GM19395 (cell line): Measurements from ENCODE around the gene CNOT3.
"Not testable (repeated sequence)": the region's sequence is repeated elsewhere in the genome, so short reads cannot be mapped to it uniquely, and the experiment has no call there.

Experiments
- ATAC-seq: cut with Tn5 transposase; IDR thresholded peaks from one replicate; pipeline ENCODE4 v1.9.1; 2021; ENCODE audit warnings: mild to moderate bottlenecking, moderate library complexity; ENCODE audit not compliant: unreplicated experiment

Gene CNOT3

DNA sequence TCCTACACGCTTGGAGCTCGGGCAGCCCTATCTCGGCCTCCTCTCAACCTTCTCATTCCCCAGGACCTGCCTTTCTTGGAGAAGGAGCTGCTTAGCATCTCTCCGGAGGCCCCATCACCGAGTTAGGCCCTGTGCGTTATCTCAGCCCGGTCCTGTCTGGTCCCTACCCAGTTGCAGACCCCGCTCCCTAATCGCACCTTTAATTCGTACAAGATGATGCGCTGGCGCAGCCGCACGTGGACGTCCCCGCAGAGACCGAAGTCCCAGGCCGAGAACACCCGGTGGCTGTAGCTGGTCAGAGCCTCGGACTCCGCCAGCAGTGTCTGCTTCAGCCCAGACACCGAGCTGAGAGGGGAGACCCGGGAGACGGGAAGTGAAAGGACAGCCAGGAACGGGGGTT is 27.7 kb downstream of the CNOT3 start:
- ATAC-seq, result no peak

DNA sequence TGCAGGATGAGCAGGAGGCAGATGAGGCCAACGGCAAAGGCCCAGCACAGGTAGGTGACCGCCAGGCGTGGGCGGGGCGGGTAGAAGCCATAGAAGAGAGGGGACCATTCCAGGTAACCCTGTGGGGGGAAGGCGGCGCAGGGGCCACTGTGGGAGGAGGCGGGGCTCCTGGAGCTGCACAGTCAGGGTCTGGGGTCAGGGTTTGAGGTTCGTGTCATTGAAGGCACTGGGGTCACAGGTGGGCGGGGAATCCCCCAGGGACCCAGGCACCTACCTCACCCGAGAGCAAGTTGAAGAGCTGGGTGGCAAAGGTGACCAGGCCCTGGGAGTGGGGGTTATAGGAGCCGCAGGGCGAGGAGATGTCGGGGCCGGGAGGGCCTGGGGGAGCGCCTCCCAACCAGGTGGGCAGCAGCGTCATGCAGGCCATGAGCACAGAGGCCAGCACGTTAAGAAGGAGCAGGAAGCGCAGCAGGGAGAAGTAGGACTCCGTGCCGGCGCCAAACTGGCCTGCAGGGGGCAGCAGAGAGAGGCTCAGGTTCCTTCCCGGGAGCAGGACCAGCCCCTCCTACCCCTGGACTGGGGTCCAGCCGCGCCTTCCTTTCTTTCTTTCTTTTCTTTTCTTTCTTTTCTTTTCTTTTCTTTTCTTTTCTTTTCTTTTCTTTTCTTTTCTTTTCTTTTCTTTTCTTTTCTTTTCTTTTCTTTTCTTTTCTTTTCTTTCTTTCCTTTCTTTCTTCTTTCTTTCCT is 30.8 kb downstream of the CNOT3 start:
- peak; percentile 54 for ATAC-seq

- no peak for ATAC-seq
Measured at GRCh38 chr19:54169149-54169740, 31.7 kb downstream of the CNOT3 start.

DNA sequence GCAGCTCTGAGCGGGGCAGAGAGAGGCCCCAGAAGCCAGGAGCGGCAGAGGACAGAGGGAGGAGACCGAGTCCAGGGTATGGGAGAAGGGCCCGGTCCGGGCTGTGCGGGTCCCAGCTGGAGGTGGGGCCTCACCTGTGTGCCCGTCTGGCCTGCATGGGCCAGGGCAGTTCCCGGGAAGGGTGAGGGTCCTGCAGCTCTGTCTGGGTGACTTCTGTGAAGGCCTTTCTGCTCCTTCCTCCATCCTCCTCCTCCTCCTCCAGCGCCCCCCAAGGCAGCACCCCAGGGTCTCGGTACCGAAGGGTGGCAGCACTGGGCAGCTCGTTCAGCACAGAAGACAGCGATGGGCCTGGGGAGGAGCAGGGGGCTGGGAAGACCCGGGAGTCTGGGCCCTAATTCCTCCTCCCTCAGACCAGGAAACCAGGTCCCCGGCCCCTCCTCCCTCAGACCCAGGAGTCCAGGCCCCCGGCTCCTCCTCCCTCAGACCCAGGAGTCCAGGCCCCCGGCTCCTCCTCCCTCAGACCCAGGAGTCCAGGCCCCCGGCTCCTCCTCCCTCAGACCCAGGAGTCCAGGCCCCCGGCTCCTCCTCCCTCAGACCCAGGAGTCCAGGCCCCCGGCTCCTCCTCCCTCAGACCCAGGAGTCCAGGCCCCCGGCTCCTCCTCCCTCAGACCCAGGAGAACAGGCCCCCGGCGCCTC is 34.3 kb downstream of the CNOT3 start:
- not testable (repeated sequence) for ATAC-seq

- no peak for ATAC-seq
Measured at GRCh38 chr19:54172471-54173358, 35.2 kb downstream of the CNOT3 start, which contains the start of gene TMC4. TSS of gene TMC4 (minus strand) at chr19:54173160. CDS start at chr19:54173117, 43 bp downstream.

GRCh38 chr19:54173359-54173699 is 35.8 kb downstream of the CNOT3 start:
- ATAC-seq, result no peak

DNA sequence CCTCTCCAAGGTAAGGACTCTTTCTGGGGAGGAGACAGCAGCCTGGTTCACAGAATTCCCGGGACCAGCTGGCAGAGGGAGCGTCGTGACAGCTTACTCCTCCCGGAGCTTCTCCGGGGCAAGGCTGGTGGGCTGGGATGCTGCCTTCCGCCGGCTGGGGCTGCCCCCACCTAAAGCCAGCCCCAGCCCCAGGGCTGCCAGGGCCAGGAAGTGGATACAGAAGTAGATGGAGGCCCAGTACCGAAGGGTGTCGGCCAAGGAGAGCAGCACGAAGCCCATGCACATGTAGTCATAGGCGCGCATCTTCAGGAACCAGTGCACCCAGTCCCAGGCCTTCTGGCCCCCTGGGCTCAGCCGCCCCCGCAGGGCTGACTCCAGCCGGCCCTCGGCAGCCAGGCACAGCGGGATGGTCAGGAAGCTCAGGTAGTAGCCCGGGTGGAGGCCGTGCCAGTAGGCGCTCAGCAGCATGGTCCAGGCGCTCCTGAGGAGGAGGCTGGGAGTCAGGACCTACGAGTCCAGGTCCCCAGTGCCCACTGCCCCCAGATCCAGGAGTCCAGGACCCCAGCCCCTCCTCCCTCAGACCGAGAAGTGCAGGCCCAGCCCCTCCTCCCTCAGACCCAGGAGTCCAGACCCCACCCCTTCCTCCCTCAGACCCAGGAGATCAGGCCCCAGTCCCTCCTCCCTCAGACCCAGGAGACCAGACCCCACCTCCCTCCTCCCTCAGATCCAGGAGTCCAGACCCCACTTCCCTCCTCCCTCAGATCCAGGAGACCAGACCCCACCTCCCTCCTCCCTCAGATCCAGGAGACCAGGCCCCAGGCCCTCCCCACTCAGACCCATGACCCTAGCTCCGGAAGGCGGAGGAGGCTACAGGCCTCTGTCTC is 36.6 kb downstream of the CNOT3 start:
- no peak for ATAC-seq

DNA sequence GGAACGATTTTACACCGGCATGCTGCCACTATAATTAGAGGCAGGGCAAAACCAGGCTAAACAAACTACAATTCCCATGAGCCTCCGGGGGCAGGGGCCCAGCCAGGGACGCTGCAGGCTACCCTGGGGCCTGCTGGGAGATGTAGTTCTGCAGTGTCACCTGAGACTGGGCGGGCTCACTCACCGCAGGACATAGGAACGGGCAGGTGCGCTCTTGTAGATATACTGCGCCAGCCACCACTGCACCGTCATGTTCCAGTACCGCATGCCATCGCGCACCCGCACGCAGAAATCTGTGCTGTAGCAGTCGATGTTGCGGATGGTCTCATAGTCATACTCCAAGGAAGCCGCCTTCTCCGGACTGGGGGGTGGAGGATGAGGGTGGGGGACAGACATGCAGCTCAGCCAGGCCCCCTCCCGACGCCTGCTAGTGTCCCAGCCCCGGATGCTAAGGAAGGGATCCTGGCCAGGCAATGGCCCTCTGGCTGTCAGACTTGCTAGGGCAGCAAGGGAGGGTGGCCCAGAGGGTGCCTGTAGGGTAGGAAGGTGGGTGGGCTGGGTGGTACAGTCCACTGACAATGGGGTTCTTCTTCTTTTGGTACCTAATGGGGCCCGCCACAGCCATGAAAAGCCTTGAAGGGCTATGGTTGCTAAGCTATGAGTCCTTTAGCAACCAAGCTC is 41.2 kb downstream of the CNOT3 start:
- ATAC-seq, result no peak

DNA sequence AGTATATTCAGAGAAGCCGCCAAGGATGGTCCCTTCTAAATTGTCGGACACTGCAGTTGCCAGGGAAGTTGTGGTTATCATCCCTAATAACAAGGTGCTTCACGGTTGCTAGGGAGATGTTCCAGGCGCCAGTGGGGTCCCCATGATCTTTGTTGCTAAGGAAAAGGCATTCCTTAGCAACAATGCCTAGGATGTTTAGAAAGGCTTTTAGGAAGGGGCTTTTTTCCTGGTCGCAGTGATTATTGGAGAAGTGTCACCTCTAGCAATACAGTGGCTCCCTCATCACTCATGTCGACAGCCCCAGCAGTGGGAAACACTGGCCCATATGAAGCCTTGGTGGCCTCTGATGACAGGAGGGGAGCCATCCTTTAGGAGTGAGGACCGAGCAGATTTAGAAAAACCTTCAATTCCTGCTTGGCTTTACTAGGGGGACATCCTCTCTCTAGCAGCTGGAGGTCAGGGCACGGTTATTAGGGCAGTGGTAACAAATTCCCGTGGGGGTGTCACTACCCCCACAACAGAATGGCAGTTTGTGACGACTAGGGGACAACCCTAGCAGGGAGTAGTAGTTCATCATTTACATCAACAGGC is 41.8 kb downstream of the CNOT3 start:
- no peak for ATAC-seq

DNA sequence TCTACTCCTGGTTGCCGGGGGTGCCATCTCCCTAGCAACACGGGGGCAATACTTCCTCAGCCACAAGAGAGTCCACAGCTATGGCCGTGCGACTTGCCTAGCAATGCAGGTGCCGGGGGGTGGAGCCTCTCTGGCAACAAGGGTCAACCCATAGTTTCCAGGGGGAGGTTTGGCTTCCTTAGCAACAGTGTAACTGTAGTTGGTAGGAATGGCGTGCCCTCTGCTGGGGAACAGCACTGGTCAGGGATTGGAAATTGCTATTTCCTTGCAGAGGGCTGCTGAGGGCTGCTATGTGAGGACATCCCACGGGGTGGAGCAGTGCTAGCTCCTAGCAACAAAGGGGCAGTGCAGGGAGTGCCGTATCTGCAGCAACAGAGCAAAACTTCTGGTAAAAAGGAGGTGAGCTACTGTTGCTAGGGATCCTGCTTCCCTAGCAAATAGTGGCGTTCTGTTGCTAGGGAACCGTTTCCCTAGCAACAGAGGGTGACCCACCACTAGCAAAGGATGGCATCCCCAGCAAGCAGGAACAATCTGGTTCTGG is 42.4 kb downstream of the CNOT3 start:
- ATAC-seq, result no peak

DNA sequence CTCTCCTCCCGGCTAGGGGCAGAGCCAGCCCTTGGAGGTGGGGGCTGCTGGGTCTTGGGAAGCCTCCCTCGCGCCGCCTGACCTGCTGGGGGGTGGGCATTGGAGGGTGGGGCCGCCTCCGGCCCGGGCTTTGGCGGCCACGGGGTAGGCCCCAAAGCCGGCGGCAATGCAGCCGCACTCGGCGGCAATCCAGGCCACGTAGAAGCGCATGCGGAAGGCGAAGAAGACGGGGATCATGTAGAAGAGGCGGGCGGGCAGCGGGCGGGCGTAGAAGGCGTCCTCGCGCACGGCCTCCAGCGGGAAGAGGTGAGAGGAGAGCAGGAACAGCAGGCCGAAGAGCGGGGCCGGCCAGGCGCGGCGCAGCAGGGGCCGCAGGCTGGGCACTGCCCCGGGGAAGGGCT is 43.1 kb downstream of the CNOT3 start:
- no peak for ATAC-seq

DNA sequence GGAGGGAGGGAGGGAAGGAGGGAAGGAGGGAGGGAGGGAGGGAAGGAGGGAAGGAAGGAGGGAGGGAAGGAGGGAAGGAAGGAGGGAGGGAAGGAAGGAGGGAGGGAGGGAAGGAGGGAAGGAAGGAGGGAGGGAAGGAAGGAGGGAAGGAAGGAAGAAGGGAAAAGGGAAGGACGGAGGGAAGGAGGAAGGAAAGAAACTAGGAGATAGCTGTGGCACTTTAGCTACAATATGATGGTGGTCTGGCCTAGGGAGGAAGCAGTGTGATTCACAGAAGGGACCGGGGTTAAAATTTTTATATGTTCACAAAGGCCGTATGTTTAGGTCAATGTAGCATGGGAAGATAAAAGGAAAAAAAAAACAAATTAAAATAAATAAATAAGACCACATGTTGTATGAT is 44.3 kb downstream of the CNOT3 start:
- not testable (repeated sequence) for ATAC-seq

DNA sequence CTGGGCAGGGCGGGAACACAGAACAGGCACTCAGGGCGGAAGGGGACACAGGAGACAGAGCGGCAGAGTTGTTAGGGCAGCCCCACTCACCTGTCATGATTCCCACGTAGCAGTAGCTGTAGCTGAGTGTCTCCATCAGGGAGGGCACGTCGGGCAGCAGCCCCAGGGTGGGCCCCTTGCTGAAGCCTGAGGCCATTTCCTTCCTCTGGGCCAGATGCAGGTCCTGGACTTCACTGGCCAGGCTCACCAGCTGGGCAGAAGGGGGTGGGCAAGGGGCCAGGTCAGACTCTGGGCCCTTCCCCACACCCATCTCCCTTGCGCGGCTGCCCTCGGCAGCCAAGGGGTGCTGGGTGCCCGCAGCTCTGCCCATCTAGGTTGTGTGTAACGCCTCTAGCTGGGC is 45.9 kb downstream of the CNOT3 start:
- no peak for ATAC-seq

GRCh38 chr19:54186351-54186750 is 48.8 kb downstream of the CNOT3 start:
- no peak for ATAC-seq

GRCh38 chr19:54186934-54187381 is 49.4 kb downstream of the CNOT3 start:
- ATAC-seq, result no peak

- no peak for ATAC-seq
Measured at GRCh38 chr19:54188215-54188871, 50.8 kb downstream of the CNOT3 start.

GRCh38 chr19:54189145-54189734 is 51.7 kb downstream of the CNOT3 start, which contains the start of gene MBOAT7:
TSS of gene MBOAT7 (minus strand) at chr19:54189580. CDS start at chr19:54188508, 1,072 bp downstream.
- ATAC-seq, result peak; percentile 19
